Kidney glomerular epithelial cell (primary cell): Measurements from ENCODE around the gene DNAJB6.

Experiments
- DNase-seq: peaks from one replicate; lab custom pipeline; 2025; lab: John Stamatoyannopoulos, UW

The DNAJB6 gene

DNA sequence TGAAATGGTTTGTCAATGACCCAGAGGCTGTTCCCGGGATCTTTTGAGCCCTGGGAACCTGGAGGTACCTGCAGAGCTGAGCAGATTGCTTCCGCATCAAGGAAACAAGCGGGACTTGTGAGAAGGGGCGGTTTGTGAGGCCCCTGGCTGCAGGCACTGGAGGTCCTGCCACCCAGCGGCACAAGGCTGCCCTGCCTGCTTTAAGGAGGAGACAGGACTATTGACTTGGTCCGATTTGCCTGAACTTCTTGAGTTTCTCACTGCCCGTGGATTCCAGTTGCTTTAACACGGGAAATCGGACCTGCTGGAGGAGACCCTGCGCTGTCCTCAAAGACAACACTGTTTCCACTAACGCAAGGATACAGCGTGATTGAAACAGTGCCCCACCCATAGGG, 130.1 kb downstream of the DNAJB6 start:
- no peak for DNase-seq
